Transverse colon (tissue), 4 donors: ENCODE measurements around the gene TDRD15. TPM values are rescaled to one million over a fixed set of nuclear protein-coding genes. Genes with fewer than 3 reads are reported as not detected.

Experiments used
- DNase-seq: peaks from one replicate; pipeline ENCODE4 v3.0.0-alpha.2; 2019
- H3K27ac ChIP-seq, 4 donors: fragments of 200-600 bp; sonication (generic); 2 replicates each; pipeline ENCODE4 v1.5.1; 2016 to 2018; ENCODE audit warnings: inconsistent platforms in 4 of 4
- H3K27me3 ChIP-seq: fragments of 200-600 bp; sonication (generic); 2 replicates; pipeline ENCODE4 v1.5.1; 2017; ENCODE audit warnings: inconsistent platforms
- H3K36me3 ChIP-seq, 4 donors: fragments of 200-600 bp; sonication (generic); 2 replicates each; pipeline ENCODE4 v1.5.1; 2017 to 2019; ENCODE audit warnings: inconsistent platforms in 4 of 4
- H3K4me1 ChIP-seq, 4 donors: fragments of 200-600 bp; sonication (generic); 2 replicates each; pipeline ENCODE4 v1.5.1; 2017 to 2020; ENCODE audit warnings: inconsistent platforms in 4 of 4
- H3K4me3 ChIP-seq, 4 donors: fragments of 200-600 bp; sonication (generic); 1 replicate in 1 of 4; 2 replicates in 3 of 4; pipeline versions ENCODE4 v1.5.1 to v1.6.1; 2017 to 2019; ENCODE audit warnings: inconsistent platforms in 4 of 4
- H3K9me3 ChIP-seq, 2 donors: fragments of 200-600 bp; sonication (generic); 2 replicates each; pipeline ENCODE4 v1.5.1; 2017 to 2019; ENCODE audit warnings: inconsistent platforms in 2 of 2
- EP300 ChIP-seq: sonication (generic); formaldehyde crosslinking; IDR thresholded peaks from one replicate; pipeline ENCODE4 v1.6.1; 2017; ENCODE audit warnings: antibody characterized with exemption, low read depth
- POLR2A ChIP-seq: fragments of 450-650 bp; IDR thresholded peaks from one replicate; pipeline ENCODE4 v1.6.1; 2016; ENCODE audit warnings: antibody characterized with exemption, mild to moderate bottlenecking, moderate library complexity
- POLR2AphosphoS5 ChIP-seq, 3 donors: sonication (generic); formaldehyde crosslinking; IDR thresholded peaks; one replicate each; pipeline ENCODE4 v1.6.1; 2016; ENCODE audit warnings: antibody characterized with exemption in 3 of 3
- WGBS, 2 donors: methylation state at CpG; one replicate each; pipeline ENCODE4 v1.1.5; 2018; ENCODE audit warnings: low coverage in 1 of 2; 5-methylcytosine and 5-hydroxymethylcytosine counted together
- in situ Hi-C, 4 donors: fragments of 200-750 bp; cut with MboI; loops; one replicate each; pipeline versions ENCODE4 v1.15.0 to v1.15.1; 2017; ENCODE audit warnings: low sequenced_read_pairs in 3 of 4, low pct_ligation_motif_present in 1 of 4, low pct_unique_long_range_greater_than_20kb in 1 of 4
- intact Hi-C: fragments of 100-400 bp; cut with DNase I; formaldehyde crosslinking; loops from one replicate; pipeline ENCODE4 v1.15.1; 2023; ENCODE audit warnings: low total_unique reads
- total RNA-seq, 4 donors: library from RNA; depleted of rRNA; stranded (reverse); fragments of >200 nt; gene quantifications; one replicate each; pipeline ENCODE4 v1.1.0, GENCODE V29; 2016
- TF ChIP-seq, protein P1 (sequence below), 5 experiments: fragments of 200-600 bp in 3 of 5; fragments of 450-650 bp in 2 of 5; sonication (generic) in 3 of 5; IDR thresholded peaks; 1 replicate in 2 of 5; 2 replicates in 3 of 5; pipeline ENCODE4 v1.5.1; 2016 to 2017; ENCODE audit warnings: antibody characterized with exemption in 5 of 5, inconsistent platforms in 3 of 5, mild to moderate bottlenecking in 2 of 5, moderate library complexity in 1 of 5

Gene TDRD15
- total RNA-seq, 4 donors from 2014 or later: 0.32 TPM; not detected in 3

DNA sequence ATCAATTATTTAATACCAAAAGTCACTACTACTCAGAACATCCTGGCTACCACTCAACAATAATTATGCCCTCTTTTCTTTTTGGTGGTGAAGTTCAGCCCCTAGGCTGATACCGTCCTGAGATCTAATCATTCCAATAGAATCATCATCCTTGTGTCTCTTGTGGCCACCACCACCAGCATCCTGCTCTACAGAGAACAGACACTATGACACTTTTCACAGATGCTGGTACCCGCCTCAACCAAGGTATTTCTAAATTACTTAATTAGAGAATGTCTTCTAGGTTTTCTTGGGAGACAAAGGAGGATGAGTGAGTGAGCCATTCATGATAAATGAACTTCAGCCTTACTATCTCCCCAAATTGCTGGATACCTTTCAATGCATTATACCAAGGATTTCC is 60.0 kb downstream of the TDRD15 start:
- Histone ChIP-seq H3K4me3 (no peak overlapping the region), H3K27ac (no peak overlapping the region), H3K27me3 (no peaks in the 10 kb centered on the region), H3K4me1 (no peaks in the 10 kb centered on the region), H3K36me3 (no peaks in the 10 kb centered on the region), H3K9me3 (no peaks in the 10 kb centered on the region)
- 72 to 78% methylated on average over 2 of the region's 2 CpGs for WGBS, 2 donors
- TF ChIP-seq POLR2AphosphoS5 (IDR thresholded peaks at IDR 0.05) (no peak), EP300 (no peak), POLR2A (no peak)
- TF ChIP-seq, protein P1, sequence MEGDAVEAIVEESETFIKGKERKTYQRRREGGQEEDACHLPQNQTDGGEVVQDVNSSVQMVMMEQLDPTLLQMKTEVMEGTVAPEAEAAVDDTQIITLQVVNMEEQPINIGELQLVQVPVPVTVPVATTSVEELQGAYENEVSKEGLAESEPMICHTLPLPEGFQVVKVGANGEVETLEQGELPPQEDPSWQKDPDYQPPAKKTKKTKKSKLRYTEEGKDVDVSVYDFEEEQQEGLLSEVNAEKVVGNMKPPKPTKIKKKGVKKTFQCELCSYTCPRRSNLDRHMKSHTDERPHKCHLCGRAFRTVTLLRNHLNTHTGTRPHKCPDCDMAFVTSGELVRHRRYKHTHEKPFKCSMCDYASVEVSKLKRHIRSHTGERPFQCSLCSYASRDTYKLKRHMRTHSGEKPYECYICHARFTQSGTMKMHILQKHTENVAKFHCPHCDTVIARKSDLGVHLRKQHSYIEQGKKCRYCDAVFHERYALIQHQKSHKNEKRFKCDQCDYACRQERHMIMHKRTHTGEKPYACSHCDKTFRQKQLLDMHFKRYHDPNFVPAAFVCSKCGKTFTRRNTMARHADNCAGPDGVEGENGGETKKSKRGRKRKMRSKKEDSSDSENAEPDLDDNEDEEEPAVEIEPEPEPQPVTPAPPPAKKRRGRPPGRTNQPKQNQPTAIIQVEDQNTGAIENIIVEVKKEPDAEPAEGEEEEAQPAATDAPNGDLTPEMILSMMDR (IDR thresholded peaks at IDR 0.05): no peak
- no peak for DNase-seq
- in situ Hi-C loops: no loop called here
- intact Hi-C loops: no loop called here

DNA sequence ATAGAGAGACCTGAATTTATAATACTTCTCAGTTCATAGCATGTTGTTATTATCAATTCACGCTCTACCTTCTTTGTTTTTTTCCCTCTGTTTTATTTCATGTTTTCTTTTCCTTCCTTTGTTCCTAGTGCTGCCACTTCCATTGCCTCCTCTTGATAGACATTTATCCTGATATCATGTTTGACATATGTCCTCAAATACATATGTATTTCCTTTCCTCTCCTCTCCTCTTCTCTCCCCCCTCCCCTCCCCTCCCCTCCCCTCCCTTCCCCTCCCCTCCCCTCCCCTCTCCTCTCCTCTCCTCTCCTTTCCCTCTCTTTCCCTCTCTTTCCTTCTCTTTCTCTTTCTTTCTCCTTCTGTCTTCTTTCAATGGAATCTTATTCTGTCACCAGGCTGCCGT is 67.8 kb downstream of the TDRD15 start:
- Histone ChIP-seq H3K36me3 (no peaks in the 10 kb centered on the region), H3K27me3 (no peaks in the 10 kb centered on the region), H3K4me1 (peaks cover 0 to 19% (median 0%) of the 10 kb centered on the region in 4 donors), H3K27ac (no peak overlapping the region), H3K4me3 (no peak overlapping the region), H3K9me3 (no peaks in the 10 kb centered on the region)
- intact Hi-C loops: no loop called here
- DNase-seq: no peak
- in situ Hi-C loops: no loop called here
- TF ChIP-seq POLR2A (no peak), POLR2AphosphoS5 (IDR thresholded peaks at IDR 0.05) (no peak), EP300 (no peak)
- TF ChIP-seq, protein P1 (IDR thresholded peaks at IDR 0.05): no peak
- WGBS, 2 donors: 92 to 96% methylated on average over 1 to 2 of the region's 2 CpGs

Other genes with a start within 250 kb of the TDRD15 start
- gene APOB, start 79.9 kb upstream of the TDRD15 start, total RNA-seq: under 1 TPM; 0.55 to 0.95 (median 0.67) TPM